ENCODE data around the gene ZCRB1.
"Not testable (repeated sequence)": the region's sequence is repeated elsewhere in the genome, so short reads cannot be mapped to it uniquely, and the experiment has no call there.

The ZCRB1 gene

GRCh38 chr12:42330097-42330496, 4.2 kb upstream of the ZCRB1 start:
- DNase-seq (ENCODE audit: low read depth in 2 of 2) = not testable (repeated sequence)

- DNase-seq (ENCODE audit: low read depth in 2 of 2) = no peak
These were observed 1.3 kb upstream of the ZCRB1 start for GRCh38 chr12:42327227-42327590.

- DNase-seq (ENCODE audit: low read depth in 2 of 2) = no peak
These were observed 790 bp upstream of the ZCRB1 start for GRCh38 chr12:42326541-42327226.

- no peak for DNase-seq (ENCODE audit: low read depth in 2 of 2)
These were observed 605 bp downstream of the ZCRB1 start for GRCh38 chr12:42325326-42325652.

GRCh38 chr12:42323856-42324255, 2.0 kb downstream of the ZCRB1 start:
- DNase-seq (ENCODE audit: low read depth in 2 of 2) = no peak

DNA sequence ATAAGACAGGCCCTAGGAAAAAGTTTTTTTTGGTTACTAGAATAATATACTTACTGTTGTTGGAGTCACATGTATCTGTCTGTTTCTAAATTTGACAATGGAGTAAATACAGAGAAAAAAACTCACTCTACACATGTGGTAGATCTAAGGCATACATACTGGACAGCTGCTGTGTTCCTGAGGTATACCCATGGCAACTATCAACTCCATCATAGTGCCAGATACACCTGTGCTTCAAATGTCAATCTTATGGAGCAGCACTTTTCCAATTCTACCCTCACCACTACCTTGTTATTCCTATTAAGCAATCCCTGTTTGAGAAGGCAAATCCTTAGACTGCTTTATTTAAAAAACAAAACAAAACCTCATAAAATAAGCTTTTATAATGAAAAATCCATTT, 3.3 kb downstream of the ZCRB1 start:
- no peak for DNase-seq (ENCODE audit: low read depth in 2 of 2)

- DNase-seq (ENCODE audit: low read depth in 2 of 2) = no peak
These were observed 5.1 kb downstream of the ZCRB1 start for GRCh38 chr12:42320796-42321195.

DNA sequence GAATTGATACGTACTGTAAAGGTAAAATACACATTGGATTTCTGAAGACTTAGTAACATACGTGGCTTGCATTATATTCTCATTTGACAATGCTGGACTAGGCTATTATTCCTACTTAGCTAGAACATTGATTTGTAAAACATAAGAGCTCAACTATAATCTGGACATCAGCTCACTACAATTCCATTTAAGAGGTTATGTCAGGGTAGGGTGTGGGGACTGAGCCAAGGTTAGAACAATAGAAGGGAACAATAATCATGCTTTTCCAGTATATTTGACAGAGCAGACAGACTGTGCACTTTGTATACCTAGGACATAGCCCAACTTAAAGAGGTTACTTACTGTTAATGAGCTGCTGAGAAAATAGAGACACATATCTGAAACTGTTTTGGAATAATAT, 10.8 kb downstream of the ZCRB1 start:
- DNase-seq (ENCODE audit: low read depth in 2 of 2) = no peak

DNA sequence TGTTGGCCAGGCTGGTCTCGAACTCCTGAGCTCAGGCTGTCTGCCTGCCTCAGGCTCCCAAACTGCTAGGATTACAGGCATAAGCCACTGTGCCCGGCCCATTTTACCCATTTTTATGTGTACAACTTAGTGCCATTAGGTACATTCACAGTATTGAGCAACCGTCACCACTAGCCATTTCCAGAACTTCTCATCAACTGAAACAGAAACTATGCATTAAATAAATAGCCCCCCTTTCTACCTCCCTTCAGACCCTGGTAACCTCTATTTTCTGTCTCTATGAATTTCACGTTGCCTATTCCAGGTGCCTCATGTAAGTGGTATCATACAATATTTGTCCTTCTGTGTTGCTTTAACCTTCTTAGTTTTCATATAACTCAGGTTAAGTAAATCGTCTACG, 15.9 kb downstream of the ZCRB1 start:
- DNase-seq (ENCODE audit: low read depth in 2 of 2) = no peak

DNA sequence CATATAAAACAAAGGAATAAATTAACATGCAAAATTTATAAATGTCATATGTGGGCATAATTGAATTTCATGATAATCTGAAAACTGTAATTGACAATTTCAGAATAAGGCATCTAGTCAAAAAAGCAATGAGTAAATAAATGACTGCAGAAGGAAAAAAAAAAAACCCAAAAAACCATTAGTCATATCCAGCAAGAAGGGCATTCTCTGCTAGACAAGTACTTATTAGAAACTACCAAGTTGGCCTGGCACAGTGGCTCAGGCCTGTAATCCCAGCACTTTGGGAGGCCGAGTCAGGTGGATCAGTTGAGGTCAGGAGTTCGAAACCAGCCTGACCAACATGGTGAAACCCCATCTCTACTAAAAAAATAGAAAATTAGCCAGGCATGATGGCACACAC, 17.5 kb downstream of the ZCRB1 start:
- DNase-seq (ENCODE audit: low read depth in 2 of 2) = no peak

DNA sequence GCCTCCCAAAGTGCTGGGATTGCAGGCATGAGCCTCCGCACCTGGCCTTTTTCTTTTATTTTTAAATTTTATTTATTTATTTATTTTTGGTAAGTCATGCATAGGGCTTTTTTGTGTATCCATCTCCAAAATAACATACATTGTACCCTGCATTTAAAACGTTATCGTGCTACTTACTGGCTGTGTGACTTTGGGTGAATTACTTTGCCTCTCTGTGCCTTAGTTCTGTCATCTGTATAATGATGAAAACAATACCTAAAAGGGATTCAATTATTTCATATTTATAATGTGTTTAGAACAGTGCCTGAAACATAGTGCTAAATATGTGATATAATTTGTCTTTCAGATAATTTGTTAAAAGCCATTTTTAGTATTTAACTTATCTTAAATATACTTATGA, 19.6 kb downstream of the ZCRB1 start:
- DNase-seq (ENCODE audit: low read depth in 2 of 2) = no peak

DNA sequence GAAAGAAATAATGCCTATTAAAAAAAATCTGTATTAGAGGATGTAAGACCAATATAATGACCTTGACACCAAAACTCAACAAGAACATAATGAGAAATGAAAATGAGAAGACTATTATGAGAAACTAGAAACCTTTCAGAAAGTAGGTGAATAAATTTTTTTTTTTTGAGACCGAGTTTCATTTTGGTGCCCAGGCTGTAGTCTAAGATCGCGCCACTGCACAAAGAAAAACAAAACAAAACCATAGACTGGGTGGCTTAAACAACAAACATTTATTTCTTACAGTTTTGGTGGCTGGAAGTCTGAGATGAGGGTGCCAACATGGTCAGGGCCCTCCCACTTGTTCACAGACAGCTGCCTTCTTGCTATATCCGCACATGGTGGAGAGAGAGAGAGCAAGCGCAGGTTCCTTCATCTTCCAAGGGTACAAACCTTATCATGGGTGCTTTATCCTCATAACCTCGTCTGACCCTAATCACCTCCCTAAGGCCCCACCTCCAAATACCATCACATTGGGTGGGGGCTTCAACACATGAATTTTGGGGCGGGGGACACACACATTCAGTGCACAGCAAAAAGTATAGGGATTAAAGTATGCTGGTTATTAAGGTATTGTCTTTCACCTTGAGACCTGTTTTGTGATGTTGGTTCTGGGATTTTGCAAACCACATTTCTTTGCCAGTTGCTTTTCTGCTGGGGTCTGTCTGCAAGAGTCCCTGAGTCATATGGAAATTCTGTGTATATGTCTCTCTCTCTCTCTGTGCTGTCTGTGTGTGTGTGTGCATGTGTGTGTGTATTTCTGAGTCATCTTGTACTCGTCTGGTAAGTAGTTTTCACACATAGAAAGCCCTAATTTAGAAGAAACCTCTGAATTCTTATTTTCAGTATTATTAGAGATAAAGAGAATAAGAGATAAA, 26.2 kb downstream of the ZCRB1 start:
- DNase-seq (ENCODE audit: low read depth in 2 of 2) = peak in 1 of 2 donors; percentile 13

DNA sequence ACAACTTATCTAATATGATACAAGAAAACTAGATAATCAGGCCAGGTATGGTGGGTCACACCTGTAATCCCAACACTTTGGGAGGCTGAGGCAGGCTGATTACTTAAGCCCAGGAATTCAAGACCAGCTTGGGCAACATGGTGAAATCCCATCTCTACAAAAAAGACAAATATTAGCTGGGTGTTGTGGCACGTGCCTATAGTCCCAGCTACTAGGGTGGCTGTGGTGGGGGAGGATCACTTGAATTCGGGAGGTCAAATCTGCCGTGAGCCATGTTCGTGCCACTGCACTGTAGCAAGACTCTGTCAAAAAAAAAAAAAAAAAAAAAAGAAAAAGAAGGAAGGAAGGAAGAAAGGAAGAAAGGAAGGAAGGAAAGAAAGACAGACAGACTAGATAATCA, 27.0 kb downstream of the ZCRB1 start:
- no peak for DNase-seq (ENCODE audit: low read depth in 2 of 2)

DNA sequence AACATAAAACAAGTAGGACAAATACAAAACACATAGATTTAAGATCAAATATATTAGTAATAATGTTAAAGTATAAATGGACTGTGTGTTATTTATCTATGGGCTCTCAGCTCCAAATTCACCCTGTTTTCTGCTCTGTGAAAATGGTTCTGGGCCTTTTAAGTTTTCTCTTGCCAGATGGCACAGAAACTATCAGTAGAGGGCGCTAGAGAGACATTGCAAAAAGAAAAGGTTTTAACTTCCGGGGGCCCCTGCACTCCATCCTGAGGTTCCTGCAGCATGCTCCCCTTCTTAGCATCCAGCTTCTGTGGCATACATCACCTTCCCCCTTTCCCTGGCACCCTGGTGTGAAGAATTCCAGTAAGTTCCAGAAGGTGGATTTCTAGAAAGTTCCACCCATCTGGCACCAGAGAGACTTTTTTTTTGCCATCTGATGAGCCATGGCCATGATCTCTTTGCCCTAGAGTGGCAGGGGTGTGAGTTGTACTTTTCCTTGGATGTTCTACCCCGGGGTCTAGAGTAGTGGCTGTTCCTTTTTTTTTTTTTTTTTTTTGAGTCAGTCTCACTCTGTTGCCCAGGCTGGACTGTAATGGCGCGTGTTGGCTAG, 29.3 kb downstream of the ZCRB1 start:
- no peak for DNase-seq (ENCODE audit: low read depth in 2 of 2)

DNA sequence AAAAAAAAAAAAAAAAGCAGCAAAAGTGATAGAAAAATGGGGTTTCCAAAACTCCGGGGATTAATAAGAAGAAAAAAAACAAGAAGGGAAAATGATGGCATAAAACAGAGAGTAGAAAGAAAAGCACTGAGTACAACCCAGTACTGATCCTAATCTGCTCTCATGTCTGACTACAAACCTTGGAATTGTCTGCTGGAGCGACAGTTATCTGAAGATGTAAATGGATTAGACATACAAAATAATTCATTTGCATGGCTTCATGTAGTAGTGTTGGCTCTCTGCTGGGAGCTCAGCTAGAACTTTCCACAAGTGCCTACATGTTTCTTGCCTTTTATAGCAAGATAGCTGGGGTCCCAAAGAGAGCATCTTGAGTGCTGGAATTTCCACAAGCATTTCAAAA, 34.2 kb downstream of the ZCRB1 start:
- no peak for DNase-seq (ENCODE audit: low read depth in 2 of 2)

DNA sequence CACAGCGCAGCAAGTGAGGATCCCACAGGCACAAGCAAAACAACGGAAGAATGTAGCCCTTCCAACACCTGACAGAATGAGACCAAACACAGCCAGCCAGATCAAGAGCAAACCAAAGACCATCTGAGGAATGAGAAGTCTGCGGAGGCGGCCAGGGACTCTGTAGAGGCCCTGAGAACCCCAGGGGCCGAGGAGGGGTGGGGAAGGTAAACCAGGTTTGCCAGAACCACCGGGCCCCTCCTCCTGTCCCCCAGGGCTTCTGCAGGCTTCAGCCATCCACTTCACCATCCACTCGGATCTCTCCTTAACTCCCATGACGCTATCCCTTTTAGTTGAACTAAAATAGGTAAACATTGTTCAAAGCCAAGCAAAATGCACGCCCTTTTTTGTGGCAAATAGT, 37.4 kb downstream of the ZCRB1 start:
- no peak for DNase-seq (ENCODE audit: low read depth in 2 of 2)

DNA sequence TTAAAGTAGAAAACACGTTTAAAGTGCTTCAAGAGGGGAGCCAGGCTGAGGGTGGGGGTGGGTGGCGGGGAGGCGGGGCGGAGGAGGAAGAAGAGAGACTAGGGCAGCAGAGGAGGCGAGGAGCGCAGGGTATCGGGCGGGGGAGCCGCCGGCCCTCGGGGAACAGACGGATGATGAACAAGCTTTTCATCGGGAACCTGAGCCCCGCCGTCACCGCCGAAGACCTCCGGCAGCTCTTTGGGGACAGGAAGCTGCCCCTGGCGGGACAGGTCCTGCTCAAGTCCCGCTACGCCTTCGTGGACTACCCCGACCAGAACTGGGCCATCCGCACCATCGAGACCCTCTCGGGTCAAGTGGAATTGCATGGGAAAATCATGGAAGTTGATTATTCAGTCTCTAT, 39.2 kb downstream of the ZCRB1 start:
- DNase-seq (ENCODE audit: low read depth in 2 of 2) = no peak

DNA sequence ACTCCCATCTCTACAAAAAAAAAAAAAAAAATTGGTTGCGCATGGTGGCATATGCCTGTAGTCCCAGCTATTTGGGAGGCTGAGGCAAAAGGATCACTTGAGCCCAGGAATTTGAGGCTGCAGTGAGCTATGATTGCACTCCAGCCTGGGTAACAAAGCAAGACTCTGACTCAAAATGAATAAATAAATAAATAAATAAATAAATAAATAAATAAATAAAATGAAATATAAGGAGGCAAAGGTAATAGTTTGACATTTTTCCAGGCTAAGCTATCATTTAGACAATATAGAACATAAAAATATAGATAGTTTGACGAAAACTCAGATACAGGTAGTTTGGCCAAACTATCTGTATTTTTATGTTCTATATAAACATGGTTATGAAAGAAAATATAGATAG, 40.5 kb downstream of the ZCRB1 start:
- no peak for DNase-seq (ENCODE audit: low read depth in 2 of 2)

DNA sequence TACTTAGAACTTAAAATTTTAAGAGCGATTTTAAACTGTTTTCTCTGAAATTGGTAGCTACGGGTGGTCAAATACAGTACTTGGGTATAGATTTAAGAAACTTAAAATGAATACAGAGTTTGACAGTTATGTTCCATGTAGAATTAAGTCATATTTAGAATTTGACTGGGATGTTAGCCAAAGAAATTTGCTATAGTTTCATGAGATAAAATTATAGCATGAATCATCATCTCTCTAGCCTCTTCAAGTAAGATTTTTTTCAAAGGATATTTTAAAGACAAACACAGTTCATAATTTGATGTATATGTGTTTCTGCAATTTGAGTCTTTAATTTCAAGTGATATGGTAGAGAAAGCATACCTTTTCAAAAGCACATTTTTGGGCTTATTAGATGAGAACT, 41.0 kb downstream of the ZCRB1 start:
- no peak for DNase-seq (ENCODE audit: low read depth in 2 of 2)

GRCh38 chr12:42284157-42284556, 41.7 kb downstream of the ZCRB1 start:
- no peak for DNase-seq (ENCODE audit: low read depth in 2 of 2)

DNA sequence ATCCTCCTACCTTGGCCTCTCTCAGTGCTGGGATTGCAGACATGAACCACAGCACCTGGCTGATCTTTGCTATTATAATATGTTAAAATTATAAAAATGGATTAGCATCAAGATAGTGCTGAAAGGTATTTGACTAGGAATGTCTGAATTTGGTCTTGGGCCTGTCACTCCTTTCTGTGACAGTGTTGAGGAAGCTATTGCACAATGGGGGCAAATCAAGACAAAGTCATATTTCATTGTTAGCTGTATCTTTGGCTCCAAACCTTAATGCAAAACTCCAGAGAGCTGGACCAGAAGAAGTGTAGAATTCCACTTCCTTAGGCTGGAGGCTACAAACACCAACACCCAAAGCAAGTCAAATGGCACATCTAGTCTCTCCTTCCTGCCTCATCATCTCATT, 42.2 kb downstream of the ZCRB1 start:
- DNase-seq (ENCODE audit: low read depth in 2 of 2) = no peak

GRCh38 chr12:42282294-42282693, 43.6 kb downstream of the ZCRB1 start:
- DNase-seq (ENCODE audit: low read depth in 2 of 2) = no peak

DNA sequence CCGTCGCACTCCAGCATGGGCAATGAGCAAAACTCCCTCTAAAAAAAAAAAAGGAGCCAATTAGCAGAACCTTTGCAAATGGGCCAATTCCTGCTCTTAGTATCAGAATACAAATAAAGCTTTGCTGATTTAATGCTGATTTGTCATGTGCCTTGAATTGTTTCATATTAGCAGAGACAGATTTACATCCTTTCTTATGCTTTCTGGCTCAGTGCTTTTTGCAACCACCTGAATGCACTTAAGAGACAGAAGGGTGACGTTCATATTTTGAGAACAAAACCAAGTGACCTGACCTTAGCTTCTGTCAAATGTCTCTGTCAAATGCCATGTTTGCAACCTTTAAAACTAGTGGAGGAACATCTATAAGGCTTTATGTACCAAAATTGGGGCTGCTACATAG, 44.0 kb downstream of the ZCRB1 start:
- no peak for DNase-seq (ENCODE audit: low read depth in 2 of 2)
